Measurements from ENCODE around the gene CDKL2.

GRCh38 chr4:75552452-75552851 is 77.9 kb downstream of the CDKL2 start:
- no peak for TF ChIP-seq EP300 (IDR thresholded peaks at IDR 0.05)
- TF ChIP-seq USF2 (IDR thresholded peaks at IDR 0.05): no peak
